IMR-90 (cell line): ENCODE results near the gene GGTLC2. TPM values are rescaled to one million over a fixed set of nuclear protein-coding genes. Genes with fewer than 3 reads are reported as not detected.

ENCODE experiments used
- ATAC-seq: fragments of 200-7000 bp; cut with Tn5 transposase; 2 replicates; pipeline ENCODE4 v1.9.1; 2020; ENCODE audit warnings: low read depth, mild to moderate bottlenecking, moderate library complexity
- BruUV-seq: library from RNA; stranded (reverse); fragments of 400-500 nt; replicated peaks from 2 replicates; lab custom pipeline; 2021; lab: Mats Ljungman, UMichigan
- CTCF ChIA-PET: fragments of 300-600 bp; formaldehyde crosslinking; extraction: SDS; loops from one replicate; lab custom pipeline; 2021; ENCODE audit warnings: antibody characterized with exemption; lab: Yijun Ruan, JAX
- POLR2A ChIA-PET: fragments of 300-600 bp; sonication (Branson Sonifier 250); formaldehyde crosslinking; loops from one replicate; lab custom pipeline; 2022; ENCODE audit warnings: antibody characterized with exemption; ENCODE audit not compliant: unreplicated experiment; lab: Charles Lee
- DNase-seq: peaks from one replicate; pipeline ENCODE4 v3.0.0; 2013
- H2AFZ ChIP-seq: replicated peaks from 2 replicates; pipeline ENCODE3; 2013; ENCODE audit warnings: low read length, mild to moderate bottlenecking; ENCODE audit not compliant: poor library complexity
- H2AK5ac ChIP-seq: 2 replicates; pipeline ENCODE4 v1.6.1; 2013; ENCODE audit warnings: low read depth, low read length, inconsistent platforms
- H2AK9ac ChIP-seq: replicated peaks from 2 replicates; pipeline ENCODE3; 2013; ENCODE audit warnings: mild to moderate bottlenecking, low read depth, low read length, moderate library complexity; ENCODE audit not compliant: poor library complexity
- H2BK120ac ChIP-seq: 2 replicates; pipeline ENCODE4 v1.6.1; 2013; ENCODE audit warnings: low read depth, low read length, inconsistent platforms
- H2BK15ac ChIP-seq: 3 replicates; pipeline ENCODE4 v1.6.1; 2013; ENCODE audit warnings: low read depth, low read length, inconsistent platforms
- H2BK20ac ChIP-seq: 2 replicates; pipeline ENCODE4 v1.6.1; 2013; ENCODE audit warnings: low read depth, mild to moderate bottlenecking, inconsistent platforms, low read length, moderate library complexity
- H2BK5ac ChIP-seq: 2 replicates; pipeline ENCODE4 v1.6.1; 2013; ENCODE audit warnings: mild to moderate bottlenecking, low read depth, low read length, inconsistent platforms; ENCODE audit not compliant: poor library complexity, severe bottlenecking
- H3K14ac ChIP-seq: replicated peaks from 2 replicates; pipeline ENCODE4 v1.6.1; 2013; ENCODE audit warnings: low read depth, low read length, inconsistent platforms
- H3K18ac ChIP-seq: 2 replicates; pipeline ENCODE4 v1.6.1; 2013; ENCODE audit warnings: low read depth, low read length, control low read depth
- H3K23ac ChIP-seq: 2 replicates; pipeline ENCODE4 v1.6.1; 2013; ENCODE audit warnings: low read depth, low read length, inconsistent platforms
- H3K27ac ChIP-seq: 2 replicates; pipeline ENCODE4 v1.5.1; 2013; ENCODE audit warnings: mild to moderate bottlenecking, control low read depth, low read length; ENCODE audit not compliant: insufficient read depth
- H3K27me3 ChIP-seq: 2 replicates; pipeline ENCODE4 v1.6.1; 2013; ENCODE audit warnings: low read length; ENCODE audit not compliant: control insufficient read depth, insufficient read depth
- H3K36me3 ChIP-seq: 2 replicates; pipeline ENCODE4 v1.6.1; 2013; ENCODE audit warnings: low read length, mixed read lengths; ENCODE audit not compliant: control insufficient read depth, insufficient read depth
- H3K4ac ChIP-seq: 2 replicates; pipeline ENCODE4 v1.6.1; 2013; ENCODE audit warnings: low read depth, low read length, inconsistent platforms
- H3K4me1 ChIP-seq: 2 replicates; pipeline ENCODE4 v1.6.1; 2013; ENCODE audit warnings: low read length, mixed read lengths; ENCODE audit not compliant: control insufficient read depth, insufficient read depth
- H3K4me2 ChIP-seq: 2 replicates; pipeline ENCODE4 v1.6.1; 2013; ENCODE audit warnings: low read depth, mild to moderate bottlenecking, control low read depth, low read length, moderate library complexity
- H3K4me3 ChIP-seq: 2 replicates; pipeline ENCODE4 v1.5.1; 2013; ENCODE audit warnings: low read depth, mild to moderate bottlenecking, control low read depth, low read length, moderate library complexity; ENCODE audit not compliant: insufficient read depth
- H3K56ac ChIP-seq: 2 replicates; pipeline ENCODE4 v1.6.1; 2013; ENCODE audit warnings: low read length, inconsistent platforms; ENCODE audit not compliant: insufficient read depth; ENCODE audit errors: extremely low read depth
- H3K79me1 ChIP-seq, 2 experiments: 2 replicates each; pipeline ENCODE4 v1.6.1; 2013; ENCODE audit warnings: low read length in 2 of 2, inconsistent platforms in 1 of 2, low read depth in 1 of 2
- H3K9ac ChIP-seq: 2 replicates; pipeline ENCODE4 v1.6.1; 2013; ENCODE audit warnings: low read depth, low read length, control low read depth
- H3K9me1 ChIP-seq: 2 replicates; pipeline ENCODE4 v1.6.1; 2013; ENCODE audit warnings: low read length, inconsistent platforms; ENCODE audit not compliant: insufficient read depth
- H3K9me3 ChIP-seq: 2 replicates; pipeline ENCODE4 v1.6.1; 2013; ENCODE audit warnings: low read length; ENCODE audit not compliant: control insufficient read depth, insufficient read depth
- H4K20me1 ChIP-seq: 2 replicates; pipeline ENCODE4 v1.6.1; 2013; ENCODE audit warnings: low read length, inconsistent platforms; ENCODE audit not compliant: insufficient read depth
- H4K5ac ChIP-seq: 2 replicates; pipeline ENCODE4 v1.6.1; 2013; ENCODE audit warnings: mild to moderate bottlenecking, low read depth, low read length, control low read depth
- H4K8ac ChIP-seq, 2 experiments: 2 replicates each; pipeline ENCODE4 v1.6.1; 2013; ENCODE audit warnings: low read depth in 2 of 2, low read length in 2 of 2, control low read depth in 1 of 2, inconsistent platforms in 1 of 2
- H4K91ac ChIP-seq: 2 replicates; pipeline ENCODE4 v1.6.1; 2013; ENCODE audit warnings: low read depth, low read length, inconsistent platforms; ENCODE audit not compliant: insufficient read depth
- CEBPB ChIP-seq: IDR thresholded peaks from 2 replicates; pipeline ENCODE4 v1.6.1; 2012; ENCODE audit warnings: low read depth, low read length, improper control_type of control experiment
- MAFK ChIP-seq: IDR thresholded peaks from 2 replicates; pipeline ENCODE4 v1.6.1; 2012; ENCODE audit warnings: low read depth, low read length, improper control_type of control experiment
- NFE2L2 ChIP-seq: fragments of 150-350 bp; IDR thresholded peaks from 2 replicates; pipeline ENCODE4 v1.6.1; 2016; ENCODE audit warnings: low read depth, mild to moderate bottlenecking, low read length
- RCOR1 ChIP-seq: IDR thresholded peaks from 2 replicates; pipeline ENCODE4 v1.6.1; 2012; ENCODE audit warnings: mild to moderate bottlenecking, low read length, improper control_type of control experiment; ENCODE audit not compliant: insufficient replicate concordance
- WGBS, 2 experiments: methylation state at CpG; one replicate each; pipeline versions ENCODE4 v1.1.5 to v1.1.7; 2013; ENCODE audit warnings: missing lambda C conversion rate in 2 of 2; ENCODE audit not compliant: insufficient read length in 1 of 2; ENCODE audit errors: extremely low coverage in 2 of 2; 5-methylcytosine and 5-hydroxymethylcytosine counted together
- dilution Hi-C: fragments of 300-500 bp; cut with HindIII; formaldehyde crosslinking; loops from one replicate; pipeline ENCODE4 v1.14.3; 2018; ENCODE audit warnings: low sequenced_read_pairs; ENCODE audit not compliant: unreplicated experiment
- in situ Hi-C: fragments of 300-500 bp; cut with MboI; formaldehyde crosslinking; loops from 3 replicates; pipeline ENCODE4 v1.14.3; 2019; ENCODE audit warnings: low sequenced_read_pairs, inconsistent platforms, mixed read lengths
- intact Hi-C: fragments of 100-400 bp; cut with micrococcal nuclease; formaldehyde crosslinking; loops from 2 replicates; pipeline ENCODE4 v1.10.0; 2022
- polyA plus RNA-seq, 3 experiments: library from polyadenylated mRNA; depleted of rRNA; stranded (reverse); fragments of >200 nt; gene quantifications; 2 replicates each; pipeline ENCODE4 v1.2.3, GENCODE V29; 2012; ENCODE audit warnings: low replicate concordance in 1 of 3
- total RNA-seq: library from RNA; depleted of rRNA; stranded (reverse); fragments of >200 nt; gene quantifications from 2 replicates; pipeline ENCODE4 v1.2.3, GENCODE V29; 2012
- TF ChIP-seq, protein P1 (sequence below): conservative IDR thresholded peaks from 2 replicates; pipeline ENCODE4 v1.5.1; 2012; ENCODE audit warnings: mild to moderate bottlenecking, low read depth, low read length, improper control_type of control experiment
- TF ChIP-seq, protein P2 (sequence below): fragments of 150-350 bp; IDR thresholded peaks from 2 replicates; pipeline ENCODE4 v1.6.1; 2016; ENCODE audit warnings: low read depth, mild to moderate bottlenecking, low read length, moderate library complexity, borderline replicate concordance

GGTLC2 gene
- total and polyA plus RNA-seq, 2 of the 4 experiments (the other 2 are of a cell fraction), result 0.09 TPM; not detected in 1

DNA sequence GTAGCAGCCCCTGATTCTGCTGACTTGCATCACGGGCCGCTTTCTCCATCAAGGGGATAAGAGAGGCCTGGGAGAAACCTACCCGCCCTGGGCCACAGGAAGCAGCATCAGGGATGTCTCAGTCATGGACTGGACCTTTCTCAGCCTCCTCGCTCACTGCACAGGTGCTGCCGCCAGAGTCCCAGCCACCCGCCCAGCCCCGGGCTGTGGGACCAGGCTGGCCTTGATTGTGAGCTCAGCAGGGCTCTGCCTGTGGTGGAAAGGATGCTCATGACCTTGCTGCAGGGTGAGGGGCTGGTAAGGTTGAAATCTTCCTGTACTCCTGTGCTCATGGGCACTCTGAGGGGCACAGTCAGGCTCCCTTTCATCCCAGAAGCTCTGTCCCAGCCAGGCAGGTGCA, 26.0 kb upstream of the GGTLC2 start:
- dilution Hi-C loops (no loop called here), in situ Hi-C loops (no loop called here), intact Hi-C loops (no loop called here)
- Histone ChIP-seq H3K14ac (no peak overlapping the region), H3K9me1 (no peaks in the 10 kb centered on the region), H3K18ac (no peak overlapping the region), H2BK120ac (no peak overlapping the region), H4K20me1 (no peaks in the 10 kb centered on the region), H3K4me2 (no peak overlapping the region), H2BK20ac (no peak overlapping the region), H4K5ac (no peak overlapping the region), H3K9ac (no peak overlapping the region), H2AK5ac (no peak overlapping the region), H3K27me3 (peaks cover 30% of the 10 kb centered on the region), H3K9me3 (no peaks in the 10 kb centered on the region), H3K4me3 (no peak overlapping the region), H2BK5ac (no peak overlapping the region), H3K56ac (no peak overlapping the region), H4K91ac (no peak overlapping the region), H3K4me1 (no peaks in the 10 kb centered on the region), H3K36me3 (no peaks in the 10 kb centered on the region), H3K4ac (no peak overlapping the region), H3K23ac (no peak overlapping the region), H2AK9ac (no peak overlapping the region), H3K27ac (no peak overlapping the region), H3K79me1 (no peaks in the 10 kb centered on the region), H4K8ac (no peak overlapping the region), H2BK15ac (no peak overlapping the region), H2AFZ (no peak overlapping the region)
- 56% methylated on average over 5 of the region's 7 CpGs; no CpG with 5 or more reads in 1 of the 2 experiments for WGBS, 2 experiments
- BruUV-seq, result no TSS peak
- POLR2A ChIA-PET, result no interaction called here
- no peak for DNase-seq
- TF ChIP-seq, protein P1, sequence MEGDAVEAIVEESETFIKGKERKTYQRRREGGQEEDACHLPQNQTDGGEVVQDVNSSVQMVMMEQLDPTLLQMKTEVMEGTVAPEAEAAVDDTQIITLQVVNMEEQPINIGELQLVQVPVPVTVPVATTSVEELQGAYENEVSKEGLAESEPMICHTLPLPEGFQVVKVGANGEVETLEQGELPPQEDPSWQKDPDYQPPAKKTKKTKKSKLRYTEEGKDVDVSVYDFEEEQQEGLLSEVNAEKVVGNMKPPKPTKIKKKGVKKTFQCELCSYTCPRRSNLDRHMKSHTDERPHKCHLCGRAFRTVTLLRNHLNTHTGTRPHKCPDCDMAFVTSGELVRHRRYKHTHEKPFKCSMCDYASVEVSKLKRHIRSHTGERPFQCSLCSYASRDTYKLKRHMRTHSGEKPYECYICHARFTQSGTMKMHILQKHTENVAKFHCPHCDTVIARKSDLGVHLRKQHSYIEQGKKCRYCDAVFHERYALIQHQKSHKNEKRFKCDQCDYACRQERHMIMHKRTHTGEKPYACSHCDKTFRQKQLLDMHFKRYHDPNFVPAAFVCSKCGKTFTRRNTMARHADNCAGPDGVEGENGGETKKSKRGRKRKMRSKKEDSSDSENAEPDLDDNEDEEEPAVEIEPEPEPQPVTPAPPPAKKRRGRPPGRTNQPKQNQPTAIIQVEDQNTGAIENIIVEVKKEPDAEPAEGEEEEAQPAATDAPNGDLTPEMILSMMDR, result no peak
- no peak for TF ChIP-seq CEBPB
- TF ChIP-seq MAFK, result no peak
- TF ChIP-seq, protein P2, sequence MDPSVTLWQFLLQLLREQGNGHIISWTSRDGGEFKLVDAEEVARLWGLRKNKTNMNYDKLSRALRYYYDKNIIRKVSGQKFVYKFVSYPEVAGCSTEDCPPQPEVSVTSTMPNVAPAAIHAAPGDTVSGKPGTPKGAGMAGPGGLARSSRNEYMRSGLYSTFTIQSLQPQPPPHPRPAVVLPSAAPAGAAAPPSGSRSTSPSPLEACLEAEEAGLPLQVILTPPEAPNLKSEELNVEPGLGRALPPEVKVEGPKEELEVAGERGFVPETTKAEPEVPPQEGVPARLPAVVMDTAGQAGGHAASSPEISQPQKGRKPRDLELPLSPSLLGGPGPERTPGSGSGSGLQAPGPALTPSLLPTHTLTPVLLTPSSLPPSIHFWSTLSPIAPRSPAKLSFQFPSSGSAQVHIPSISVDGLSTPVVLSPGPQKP, result no peak
- no peak for TF ChIP-seq RCOR1
- TF ChIP-seq NFE2L2, result no peak
- ATAC-seq, result no peak
- CTCF ChIA-PET, result no interaction called here
